Progenitor cell of endocrine pancreas (in vitro differentiated cells): ENCODE data around the gene PTCRA. TPM values are rescaled to one million over a fixed set of nuclear protein-coding genes. Genes with fewer than 3 reads are reported as not detected.

Experiments
- DNase-seq: peaks from one replicate; pipeline ENCODE4 v3.0.0; 2021; ENCODE audit warnings: low spot score; ENCODE audit not compliant: unreplicated experiment
- H3K27ac Mint-ChIP-seq: 2 replicates; pipeline ENCODE4 v1.8.0; 2021; ENCODE audit warnings: mild to moderate bottlenecking, moderate library complexity, mixed read lengths
- H3K27me3 Mint-ChIP-seq: 2 replicates; pipeline ENCODE4 v1.8.0; 2021; ENCODE audit warnings: mixed read lengths
- H3K36me3 Mint-ChIP-seq: 2 replicates; pipeline ENCODE4 v1.8.0; 2022; ENCODE audit warnings: mixed read lengths; ENCODE audit not compliant: insufficient read depth
- H3K4me1 Mint-ChIP-seq: 2 replicates; pipeline ENCODE4 v1.8.0; 2021; ENCODE audit warnings: low read depth, mixed read lengths
- H3K4me3 Mint-ChIP-seq: 2 replicates; pipeline ENCODE4 v1.8.0; 2021; ENCODE audit warnings: low read depth, mild to moderate bottlenecking, moderate library complexity, mixed read lengths
- H3K9me3 Mint-ChIP-seq: 2 replicates; pipeline ENCODE4 v1.8.0; 2021; ENCODE audit warnings: low read depth, mixed read lengths
- CTCF ChIP-seq: fragments of 200-600 bp; sonication (generic); IDR thresholded peaks from one replicate; pipeline ENCODE4 v1.5.0; 2021; ENCODE audit warnings: antibody characterized with exemption, mild to moderate bottlenecking; ENCODE audit not compliant: unreplicated experiment
- total RNA-seq: library from RNA; stranded (reverse); gene quantifications from 2 replicates; pipeline ENCODE4 v1.2.1, GENCODE V29; 2021

Gene PTCRA
- total RNA-seq, 1 donor from 2014 or later, result not detected

DNA sequence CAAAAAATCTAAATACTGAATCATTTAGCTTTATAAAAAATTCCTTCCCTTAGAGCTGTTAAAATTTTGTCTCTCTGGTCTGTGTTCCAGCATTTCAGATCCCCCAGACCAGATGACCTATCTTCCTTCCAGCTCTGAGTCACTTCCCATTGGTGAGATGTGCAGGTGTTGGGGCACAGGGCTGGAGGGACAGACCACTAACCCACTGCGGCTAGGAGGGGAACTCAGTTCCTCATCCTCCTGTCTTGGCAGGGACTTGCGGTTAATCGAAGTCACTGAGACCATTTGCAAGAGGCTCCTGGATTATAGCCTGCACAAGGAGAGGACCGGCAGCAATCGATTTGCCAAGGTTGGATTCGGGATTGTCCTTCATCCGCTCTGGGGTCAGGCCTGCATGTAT is 19.5 kb downstream of the PTCRA start:
- peaks cover 12% of the 10 kb centered on the region for H3K4me1 Mint-ChIP-seq
- H3K36me3 Mint-ChIP-seq, result peaks cover 12% of the 10 kb centered on the region
- no peak overlapping the region for H3K4me3 Mint-ChIP-seq
- H3K9me3 Mint-ChIP-seq, result no peaks in the 10 kb centered on the region
- no peak for DNase-seq
- no peaks in the 10 kb centered on the region for H3K27me3 Mint-ChIP-seq
- H3K27ac Mint-ChIP-seq, result no peak overlapping the region
- no peak for TF ChIP-seq CTCF

DNA sequence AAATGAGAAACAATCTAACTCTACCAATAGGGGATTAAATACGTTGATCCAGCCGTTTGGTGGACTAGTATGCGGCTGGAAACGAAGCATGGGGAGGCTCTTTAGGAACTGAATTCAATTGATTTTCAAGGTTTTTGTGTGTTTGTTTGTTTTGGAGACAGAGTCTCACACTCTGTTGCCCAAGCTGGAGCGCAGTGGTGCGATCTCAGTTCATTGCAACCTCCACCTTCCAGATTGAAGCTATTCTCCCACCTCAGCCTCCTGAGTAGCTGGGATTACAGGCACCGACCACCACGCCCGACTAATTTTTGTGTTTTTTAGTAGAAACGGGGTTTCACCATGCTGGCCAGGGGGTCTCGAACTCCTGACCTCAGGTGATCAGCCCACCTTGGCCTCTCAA is 20.5 kb downstream of the PTCRA start:
- Mint-ChIP-seq H3K27me3 (no peaks in the 10 kb centered on the region), H3K27ac (no peak overlapping the region), H3K9me3 (no peaks in the 10 kb centered on the region), H3K4me1 (peaks cover 5% of the 10 kb centered on the region), H3K4me3 (no peak overlapping the region), H3K36me3 (peaks cover 12% of the 10 kb centered on the region)
- no peak for DNase-seq
- TF ChIP-seq CTCF, result no peak

- Mint-ChIP-seq H3K27ac (no peak overlapping the region), H3K36me3 (peaks cover 10% of the 10 kb centered on the region), H3K4me1 (no peaks in the 10 kb centered on the region), H3K27me3 (no peaks in the 10 kb centered on the region), H3K4me3 (no peak overlapping the region), H3K9me3 (no peaks in the 10 kb centered on the region)
- TF ChIP-seq CTCF, result no peak
- no peak for DNase-seq
Measured at GRCh38 chr6:42937548-42938427, 21.9 kb downstream of the PTCRA start.

DNA sequence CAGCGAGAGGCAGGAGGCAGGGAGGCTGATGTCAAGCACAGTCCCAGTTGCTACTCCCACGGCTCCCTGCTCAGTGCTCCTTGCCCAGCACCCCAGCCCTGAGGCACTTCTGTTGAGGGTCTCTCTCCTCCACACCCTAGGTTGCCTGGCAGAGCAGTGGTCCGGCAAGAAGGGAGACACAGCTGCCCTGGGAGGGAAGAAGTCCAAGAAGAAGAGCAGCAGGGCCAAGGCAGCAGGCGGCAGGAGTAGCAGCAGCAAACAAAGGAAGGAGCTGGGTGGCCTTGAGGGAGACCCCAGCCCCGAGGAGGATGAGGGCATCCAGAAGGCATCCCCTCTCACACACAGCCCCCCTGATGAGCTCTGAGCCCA is 22.6 kb downstream of the PTCRA start:
- no peaks in the 10 kb centered on the region for H3K27me3 Mint-ChIP-seq
- H3K36me3 Mint-ChIP-seq, result peaks cover 10% of the 10 kb centered on the region
- no peaks in the 10 kb centered on the region for H3K4me1 Mint-ChIP-seq

More for the DNA sequence above, 22.6 kb downstream of the PTCRA start:
- TF ChIP-seq CTCF, result no peak
- Mint-ChIP-seq H3K27ac (no peak overlapping the region), H3K9me3 (no peaks in the 10 kb centered on the region), H3K4me3 (no peak overlapping the region)
- DNase-seq, result no peak
